ENCODE results near the gene PID1. TPM values are rescaled to one million over a fixed set of nuclear protein-coding genes. Genes with fewer than 3 reads are reported as not detected.

The PID1 gene
- total RNA-seq, 1 experiment from 2014 or later = 2.9 TPM

DNA sequence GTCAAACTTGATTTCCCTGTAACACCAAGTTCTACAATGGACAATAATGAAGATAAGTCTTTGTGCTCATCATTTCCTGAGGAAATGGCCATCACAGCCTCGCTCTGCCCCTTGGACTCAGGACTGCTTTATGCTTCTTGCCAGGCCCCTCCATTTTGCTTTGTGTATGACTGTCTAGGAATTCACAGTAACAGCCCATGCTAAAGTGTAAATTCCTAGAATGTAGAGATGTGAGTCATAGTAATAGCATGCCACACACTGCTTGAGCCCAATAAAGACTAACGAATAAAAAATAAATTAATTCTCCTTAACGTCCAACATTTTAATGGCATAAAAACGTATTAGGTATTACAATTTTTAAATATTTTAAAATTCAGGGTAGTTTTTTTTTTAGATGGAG lies 226.5 kb downstream of the PID1 start:
- Histone ChIP-seq H3K27ac (ENCODE audit: low read length) (no peak overlapping the region), H3K36me3 (ENCODE audit: control insufficient read depth, insufficient read depth, low read length) (no peaks in the 10 kb centered on the region), H3K4me1 (ENCODE audit: control insufficient read depth, insufficient read depth, low read length) (no peaks in the 10 kb centered on the region), H3K9me3 (ENCODE audit: control insufficient read depth, insufficient read depth, low read depth, low read length) (no peaks in the 10 kb centered on the region), H3K27me3 (ENCODE audit: control insufficient read depth, insufficient read depth, low read length) (no peaks in the 10 kb centered on the region), H3K4me3 (ENCODE audit: low read depth in 2 of 2, low read length in 2 of 2) (no peak overlapping the region)
- intact Hi-C loops (cut with micrococcal nuclease; ENCODE audit: unreplicated experiment) (no loop called here), in situ Hi-C loops (cut with HindIII; ENCODE audit: low pct_unique_long_range_greater_than_20kb, low sequenced_read_pairs) (no loop called here)
- CTCF ChIA-PET = no interaction called here
- POLR2A ChIA-PET = no interaction called here
- ATAC-seq = no peak
- no TSS peak for BruUV-seq (replicated peaks)
- DNase-seq (ENCODE audit: low read depth, low spot score) = no peak
- TF ChIP-seq TCF7L2 (IDR thresholded peaks at IDR 0.05; ENCODE audit: low read depth, low read length) (no peak), POLR2AphosphoS5 (IDR thresholded peaks at IDR 0.05; ENCODE audit: low read depth, low read length) (no peak), SIN3A (IDR thresholded peaks at IDR 0.05; ENCODE audit: borderline replicate concordance, insufficient read depth, low read depth, low read length) (no peak)
- TF ChIP-seq, protein P1, sequence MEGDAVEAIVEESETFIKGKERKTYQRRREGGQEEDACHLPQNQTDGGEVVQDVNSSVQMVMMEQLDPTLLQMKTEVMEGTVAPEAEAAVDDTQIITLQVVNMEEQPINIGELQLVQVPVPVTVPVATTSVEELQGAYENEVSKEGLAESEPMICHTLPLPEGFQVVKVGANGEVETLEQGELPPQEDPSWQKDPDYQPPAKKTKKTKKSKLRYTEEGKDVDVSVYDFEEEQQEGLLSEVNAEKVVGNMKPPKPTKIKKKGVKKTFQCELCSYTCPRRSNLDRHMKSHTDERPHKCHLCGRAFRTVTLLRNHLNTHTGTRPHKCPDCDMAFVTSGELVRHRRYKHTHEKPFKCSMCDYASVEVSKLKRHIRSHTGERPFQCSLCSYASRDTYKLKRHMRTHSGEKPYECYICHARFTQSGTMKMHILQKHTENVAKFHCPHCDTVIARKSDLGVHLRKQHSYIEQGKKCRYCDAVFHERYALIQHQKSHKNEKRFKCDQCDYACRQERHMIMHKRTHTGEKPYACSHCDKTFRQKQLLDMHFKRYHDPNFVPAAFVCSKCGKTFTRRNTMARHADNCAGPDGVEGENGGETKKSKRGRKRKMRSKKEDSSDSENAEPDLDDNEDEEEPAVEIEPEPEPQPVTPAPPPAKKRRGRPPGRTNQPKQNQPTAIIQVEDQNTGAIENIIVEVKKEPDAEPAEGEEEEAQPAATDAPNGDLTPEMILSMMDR (IDR thresholded peaks at IDR 0.05) = no peak
- TF ChIP-seq, protein P2, sequence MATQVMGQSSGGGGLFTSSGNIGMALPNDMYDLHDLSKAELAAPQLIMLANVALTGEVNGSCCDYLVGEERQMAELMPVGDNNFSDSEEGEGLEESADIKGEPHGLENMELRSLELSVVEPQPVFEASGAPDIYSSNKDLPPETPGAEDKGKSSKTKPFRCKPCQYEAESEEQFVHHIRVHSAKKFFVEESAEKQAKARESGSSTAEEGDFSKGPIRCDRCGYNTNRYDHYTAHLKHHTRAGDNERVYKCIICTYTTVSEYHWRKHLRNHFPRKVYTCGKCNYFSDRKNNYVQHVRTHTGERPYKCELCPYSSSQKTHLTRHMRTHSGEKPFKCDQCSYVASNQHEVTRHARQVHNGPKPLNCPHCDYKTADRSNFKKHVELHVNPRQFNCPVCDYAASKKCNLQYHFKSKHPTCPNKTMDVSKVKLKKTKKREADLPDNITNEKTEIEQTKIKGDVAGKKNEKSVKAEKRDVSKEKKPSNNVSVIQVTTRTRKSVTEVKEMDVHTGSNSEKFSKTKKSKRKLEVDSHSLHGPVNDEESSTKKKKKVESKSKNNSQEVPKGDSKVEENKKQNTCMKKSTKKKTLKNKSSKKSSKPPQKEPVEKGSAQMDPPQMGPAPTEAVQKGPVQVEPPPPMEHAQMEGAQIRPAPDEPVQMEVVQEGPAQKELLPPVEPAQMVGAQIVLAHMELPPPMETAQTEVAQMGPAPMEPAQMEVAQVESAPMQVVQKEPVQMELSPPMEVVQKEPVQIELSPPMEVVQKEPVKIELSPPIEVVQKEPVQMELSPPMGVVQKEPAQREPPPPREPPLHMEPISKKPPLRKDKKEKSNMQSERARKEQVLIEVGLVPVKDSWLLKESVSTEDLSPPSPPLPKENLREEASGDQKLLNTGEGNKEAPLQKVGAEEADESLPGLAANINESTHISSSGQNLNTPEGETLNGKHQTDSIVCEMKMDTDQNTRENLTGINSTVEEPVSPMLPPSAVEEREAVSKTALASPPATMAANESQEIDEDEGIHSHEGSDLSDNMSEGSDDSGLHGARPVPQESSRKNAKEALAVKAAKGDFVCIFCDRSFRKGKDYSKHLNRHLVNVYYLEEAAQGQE (IDR thresholded peaks at IDR 0.05; ENCODE audit: insufficient read depth in 1 of 2, low read depth in 2 of 2, low read length in 1 of 2) = no peak

DNA sequence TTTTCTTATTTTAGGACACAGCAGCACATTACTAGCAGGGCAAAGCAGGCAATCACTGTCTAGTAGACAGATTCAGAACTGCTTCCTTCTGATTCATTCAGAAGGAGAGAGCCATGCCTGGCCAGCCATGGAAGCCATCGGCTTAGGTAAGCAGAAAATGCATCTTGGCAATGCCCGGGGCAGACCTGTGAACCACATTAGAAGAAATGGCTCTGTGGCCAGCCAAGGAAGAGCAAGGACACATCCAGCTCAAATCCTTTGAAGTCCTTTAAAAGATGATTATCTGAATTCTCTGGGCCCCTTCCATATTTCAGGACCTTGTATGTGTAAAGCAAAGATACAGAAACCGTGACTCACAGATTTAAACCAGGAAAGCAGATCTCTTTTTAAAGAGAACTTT lies 227.4 kb downstream of the PID1 start:
- CTCF ChIA-PET = no interaction called here
- H3K36me3 ChIP-seq (ENCODE audit: control insufficient read depth, insufficient read depth, low read length) = no peaks in the 10 kb centered on the region
- intact Hi-C loops (cut with micrococcal nuclease; ENCODE audit: unreplicated experiment) = no loop called here
- no peaks in the 10 kb centered on the region for H3K9me3 ChIP-seq (ENCODE audit: control insufficient read depth, insufficient read depth, low read depth, low read length)
- DNase-seq (ENCODE audit: low read depth, low spot score) (no peak), ATAC-seq (no peak)
- TF ChIP-seq, protein P1 (IDR thresholded peaks at IDR 0.05) = no peak
- TF ChIP-seq, protein P2 (IDR thresholded peaks at IDR 0.05; ENCODE audit: insufficient read depth in 1 of 2, low read depth in 2 of 2, low read length in 1 of 2) = no peak
- TF ChIP-seq TCF7L2 (IDR thresholded peaks at IDR 0.05; ENCODE audit: low read depth, low read length) = no peak
- no peak for TF ChIP-seq SIN3A (IDR thresholded peaks at IDR 0.05; ENCODE audit: borderline replicate concordance, insufficient read depth, low read depth, low read length)
- no peak for TF ChIP-seq POLR2AphosphoS5 (IDR thresholded peaks at IDR 0.05; ENCODE audit: low read depth, low read length)
- no peaks in the 10 kb centered on the region for H3K27me3 ChIP-seq (ENCODE audit: control insufficient read depth, insufficient read depth, low read length)
- in situ Hi-C loops (cut with HindIII; ENCODE audit: low pct_unique_long_range_greater_than_20kb, low sequenced_read_pairs) = no loop called here
- H3K27ac ChIP-seq (ENCODE audit: low read length) = no peak overlapping the region
- no TSS peak for BruUV-seq (replicated peaks)
- no peaks in the 10 kb centered on the region for H3K4me1 ChIP-seq (ENCODE audit: control insufficient read depth, insufficient read depth, low read length)
- POLR2A ChIA-PET = no interaction called here
- no peak overlapping the region for H3K4me3 ChIP-seq (ENCODE audit: low read depth in 2 of 2, low read length in 2 of 2)

All from Panc1 (cell line).